K562 (cell line): ENCODE measurements around the gene ETNK2. TPM values are rescaled to one million over a fixed set of nuclear protein-coding genes. Genes with fewer than 3 reads are reported as not detected.
A peak's percentile ranks its signal among the peaks of the same experiment; 100 is the strongest.

Experiments
- ARID2 ChIP-seq: fragments of 450-650 bp; IDR thresholded peaks from 2 replicates; pipeline ENCODE4 v1.6.1; 2017; ENCODE audit warnings: antibody characterized with exemption, mild to moderate bottlenecking
- ATF1 ChIP-seq, 2 experiments: fragments of 450-650 bp in 1 of 2; IDR thresholded peaks; 2 replicates each; pipeline ENCODE4 v1.6.1; 2016; ENCODE audit warnings: missing compliant biosample characterization in 1 of 2, missing genetic modification characterization in 1 of 2
- CBX5 ChIP-seq: IDR thresholded peaks from 2 replicates; pipeline ENCODE4 v1.6.1; 2014; ENCODE audit warnings: low read depth, borderline replicate concordance
- HMG20A ChIP-seq: fragments of 450-650 bp; formaldehyde crosslinking; conservative IDR thresholded peaks from 2 replicates; pipeline ENCODE4 v1.4.0; 2020; ENCODE audit warnings: mild to moderate bottlenecking, mixed read lengths
- HNRNPLL ChIP-seq: fragments of 200-400 bp; formaldehyde crosslinking; IDR thresholded peaks from 2 replicates; pipeline ENCODE4 v1.6.1; 2017; ENCODE audit warnings: low read length, low read depth, mild to moderate bottlenecking; ENCODE audit not compliant: poor library complexity, severe bottlenecking
- JUN ChIP-seq, 2 experiments: sonication (generic) in 1 of 2; formaldehyde crosslinking in 1 of 2; IDR thresholded peaks; 2 replicates each; pipeline versions ENCODE4 v1.6.1 to v1.8.0; 2012 to 2022; ENCODE audit warnings: borderline replicate concordance in 2 of 2, mild to moderate bottlenecking in 2 of 2, improper control_type of control experiment in 1 of 2, low read depth in 1 of 2, low read length in 1 of 2, missing genetic modification reagents in 1 of 2
- KAT8 ChIP-seq: fragments of 450-650 bp; IDR thresholded peaks from 2 replicates; pipeline ENCODE4 v1.6.1; 2016; ENCODE audit warnings: low read depth, mild to moderate bottlenecking
- KDM5B ChIP-seq: fragments of 200-600 bp; sonication (generic); IDR thresholded peaks from 2 replicates; pipeline ENCODE4 v1.6.1; 2012; ENCODE audit warnings: low read depth, mild to moderate bottlenecking, moderate library complexity, low read length, control low read depth, inconsistent platforms; ENCODE audit not compliant: insufficient replicate concordance
- MEF2D ChIP-seq: conservative IDR thresholded peaks from 2 replicates; pipeline ENCODE4 v1.6.1; 2016; ENCODE audit warnings: low read depth, missing genetic modification characterization, missing compliant biosample characterization
- MNT ChIP-seq, 2 experiments: fragments of 450-650 bp; conservative IDR thresholded peaks; 2 replicates each; pipeline ENCODE4 v1.6.1; 2017; ENCODE audit warnings: mild to moderate bottlenecking in 2 of 2, moderate library complexity in 2 of 2
- MYNN ChIP-seq, 2 experiments: sonication (generic); formaldehyde crosslinking in 1 of 2; IDR thresholded peaks; 2 replicates each; pipeline versions ENCODE4 v1.5.0 to v1.6.1; 2016 to 2020; ENCODE audit warnings: antibody characterized with exemption in 1 of 2, missing genetic modification reagents in 1 of 2
- PCBP2 ChIP-seq: fragments of 200-400 bp; formaldehyde crosslinking; IDR thresholded peaks from 2 replicates; pipeline ENCODE4 v1.6.1; 2018; ENCODE audit warnings: low read length, low read depth, mild to moderate bottlenecking, moderate library complexity; ENCODE audit not compliant: poor library complexity, severe bottlenecking
- PTBP1 ChIP-seq: fragments of 200-400 bp; formaldehyde crosslinking; IDR thresholded peaks from 2 replicates; pipeline ENCODE4 v1.6.1; 2017; ENCODE audit warnings: low read depth, low read length
- SOX6 ChIP-seq: fragments of 450-650 bp; IDR thresholded peaks from 2 replicates; pipeline ENCODE4 v1.6.1; 2014; ENCODE audit warnings: mild to moderate bottlenecking
- TRIM28 ChIP-seq: fragments of 450-650 bp; IDR thresholded peaks from 2 replicates; pipeline ENCODE4 v1.6.1; 2017
- ZNF316 ChIP-seq: fragments of 450-650 bp; IDR thresholded peaks from 2 replicates; pipeline ENCODE4 v1.6.1; 2016
- ZNF57 ChIP-seq: fragments of 450-650 bp; formaldehyde crosslinking; IDR thresholded peaks from 2 replicates; pipeline ENCODE4 v1.4.0; 2020; ENCODE audit warnings: mild to moderate bottlenecking, moderate library complexity
- ZNF639 ChIP-seq, 2 experiments: fragments of 200-800 bp in 1 of 2; sonication (Bioruptor generic) in 1 of 2; sonication (generic) in 1 of 2; formaldehyde crosslinking in 1 of 2; IDR thresholded peaks in 1 of 2; conservative IDR thresholded peaks in 1 of 2; 2 replicates each; pipeline versions ENCODE4 v1.5.0 to v1.6.1; 2016 to 2020; ENCODE audit warnings: missing compliant biosample characterization in 1 of 2, missing genetic modification characterization in 1 of 2, missing genetic modification reagents in 1 of 2
- ZNF696 ChIP-seq: fragments of 250-450 bp; sonication (Bioruptor Pico); conservative IDR thresholded peaks from 2 replicates; pipeline ENCODE4 v1.4.0; 2020; ENCODE audit warnings: mild to moderate bottlenecking, moderate library complexity
- ZNF780A ChIP-seq: fragments of 250-450 bp; sonication (Bioruptor Pico); IDR thresholded peaks from 2 replicates; pipeline ENCODE4 v1.5.0; 2021; ENCODE audit warnings: mild to moderate bottlenecking
- polyA plus RNA-seq, 8 experiments: library from polyadenylated mRNA; depleted of rRNA in 4 of 8; stranded (reverse) in 5 of 8; unstranded in 3 of 8; fragments of >200 nt; fragmentation: Nextera tagmentation in 2 of 8; fragmentation: Illumina TruSeq in 1 of 8; extraction: Ambion mirVana in 2 of 8; extraction: Trizol in 1 of 8; gene quantifications; 2 replicates each; pipeline versions ENCODE4 v1.2.1 to v1.2.3, GENCODE V29; 2011 to 2014; ENCODE audit warnings: inconsistent platforms in 1 of 8, missing spikeins in 1 of 8
- total RNA-seq, 7 experiments: library from RNA; depleted of rRNA in 6 of 7; stranded (reverse); fragments of >200 nt in 6 of 7; fragmentation: Illumina TruSeq in 2 of 7; extraction: Trizol in 2 of 7; gene quantifications; 2 replicates each; pipeline versions ENCODE4 v1.2.1 to v1.2.3, GENCODE V29; 2011 to 2021; ENCODE audit warnings: low replicate concordance in 1 of 7
- TF ChIP-seq, protein P1 (sequence below): sonication (generic); formaldehyde crosslinking; IDR thresholded peaks from 2 replicates; pipeline ENCODE4 v1.8.1; 2023; ENCODE audit warnings: mild to moderate bottlenecking, missing genetic modification reagents, moderate library complexity
- TF ChIP-seq, protein P2 (sequence below): IDR thresholded peaks from 3 replicates; pipeline ENCODE4 v1.6.1; 2011; ENCODE audit warnings: borderline replicate concordance, mild to moderate bottlenecking, moderate library complexity; ENCODE audit not compliant: insufficient read length; ENCODE audit errors: extremely low read depth

Gene ETNK2
- total and polyA plus RNA-seq, 9 of the 15 experiments (the other 6 are each of a cell fraction or from before 2014, with no cell fraction given), result 0.03 to 0.38 (median 0.13) TPM; not detected in 4

- TF ChIP-seq KDM5B (no peak), MYNN (IDR thresholded peaks at IDR 0.05) (no peak), MYNN (CRISPR knock-in tag; IDR thresholded peaks at IDR 0.05) (no peak), HMG20A (CRISPR knock-in tag) (no peak; the same call in 1 of the 2 replicates), KAT8 (no peak), PTBP1 (no peak), ARID2 (no peak), PCBP2 (no peak), MEF2D (tag) (no peak), ZNF639 (CRISPR knock-in tag; conservative IDR thresholded peaks at IDR 0.05 in 1 of 2, IDR thresholded peaks at IDR 0.05 in 1 of 2) (peak in 1 of 2 experiments; percentile 98; a peak in 2 of 4 replicates), CBX5 (no peak), ZNF696 (CRISPR knock-in tag) (no peak), SOX6 (no peak), HNRNPLL (no peak), ZNF316 (no peak), JUN (IDR thresholded peaks at IDR 0.05; ENCODE audit: borderline replicate concordance, low read depth, low read length) (no peak), JUN (CRISPR knock-in tag; IDR thresholded peaks at IDR 0.05; ENCODE audit: borderline replicate concordance) (no peak), TRIM28 (no peak), ZNF57 (CRISPR knock-in tag) (peak; percentile 91), ATF1 (CRISPR knock-in tag; IDR thresholded peaks at IDR 0.05) (no peak), ATF1 (tag; IDR thresholded peaks at IDR 0.05) (no peak), MNT (conservative IDR thresholded peaks at IDR 0.05) (no peak), ZNF780A (CRISPR knock-in tag) (no peak)
- TF ChIP-seq, protein P1, sequence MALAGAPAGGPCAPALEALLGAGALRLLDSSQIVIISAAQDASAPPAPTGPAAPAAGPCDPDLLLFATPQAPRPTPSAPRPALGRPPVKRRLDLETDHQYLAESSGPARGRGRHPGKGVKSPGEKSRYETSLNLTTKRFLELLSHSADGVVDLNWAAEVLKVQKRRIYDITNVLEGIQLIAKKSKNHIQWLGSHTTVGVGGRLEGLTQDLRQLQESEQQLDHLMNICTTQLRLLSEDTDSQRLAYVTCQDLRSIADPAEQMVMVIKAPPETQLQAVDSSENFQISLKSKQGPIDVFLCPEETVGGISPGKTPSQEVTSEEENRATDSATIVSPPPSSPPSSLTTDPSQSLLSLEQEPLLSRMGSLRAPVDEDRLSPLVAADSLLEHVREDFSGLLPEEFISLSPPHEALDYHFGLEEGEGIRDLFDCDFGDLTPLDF (CRISPR knock-in tag), result no peak
- TF ChIP-seq, protein P2, sequence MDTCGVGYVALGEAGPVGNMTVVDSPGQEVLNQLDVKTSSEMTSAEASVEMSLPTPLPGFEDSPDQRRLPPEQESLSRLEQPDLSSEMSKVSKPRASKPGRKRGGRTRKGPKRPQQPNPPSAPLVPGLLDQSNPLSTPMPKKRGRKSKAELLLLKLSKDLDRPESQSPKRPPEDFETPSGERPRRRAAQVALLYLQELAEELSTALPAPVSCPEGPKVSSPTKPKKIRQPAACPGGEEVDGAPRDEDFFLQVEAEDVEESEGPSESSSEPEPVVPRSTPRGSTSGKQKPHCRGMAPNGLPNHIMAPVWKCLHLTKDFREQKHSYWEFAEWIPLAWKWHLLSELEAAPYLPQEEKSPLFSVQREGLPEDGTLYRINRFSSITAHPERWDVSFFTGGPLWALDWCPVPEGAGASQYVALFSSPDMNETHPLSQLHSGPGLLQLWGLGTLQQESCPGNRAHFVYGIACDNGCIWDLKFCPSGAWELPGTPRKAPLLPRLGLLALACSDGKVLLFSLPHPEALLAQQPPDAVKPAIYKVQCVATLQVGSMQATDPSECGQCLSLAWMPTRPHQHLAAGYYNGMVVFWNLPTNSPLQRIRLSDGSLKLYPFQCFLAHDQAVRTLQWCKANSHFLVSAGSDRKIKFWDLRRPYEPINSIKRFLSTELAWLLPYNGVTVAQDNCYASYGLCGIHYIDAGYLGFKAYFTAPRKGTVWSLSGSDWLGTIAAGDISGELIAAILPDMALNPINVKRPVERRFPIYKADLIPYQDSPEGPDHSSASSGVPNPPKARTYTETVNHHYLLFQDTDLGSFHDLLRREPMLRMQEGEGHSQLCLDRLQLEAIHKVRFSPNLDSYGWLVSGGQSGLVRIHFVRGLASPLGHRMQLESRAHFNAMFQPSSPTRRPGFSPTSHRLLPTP, result no peak
Observed at GRCh38 chr1:204171751-204172178, 19.9 kb upstream of the ETNK2 start (continued).
